ENCODE results near the gene KPRP.

DNA sequence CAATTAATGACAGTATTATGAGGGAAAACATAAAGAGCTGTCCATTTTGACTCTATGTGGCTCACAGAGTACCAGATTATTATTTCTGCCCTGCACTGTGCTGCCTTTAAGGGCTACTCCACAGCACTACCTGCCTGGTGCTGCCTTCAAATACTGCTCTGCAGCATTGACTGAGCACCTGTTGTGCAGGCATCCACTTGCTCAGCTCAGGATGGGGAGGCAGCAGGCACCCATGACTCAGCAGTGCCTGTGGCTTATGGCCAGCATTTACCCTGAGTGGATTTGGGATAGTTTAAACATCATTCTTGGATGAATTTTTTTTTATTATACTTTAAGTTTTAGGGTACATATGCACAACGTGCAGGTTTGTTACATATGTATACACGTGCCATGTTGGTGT, 953 bp upstream of the KPRP start:
- TF ChIP-seq CTCF (conservative IDR thresholded peaks at IDR 0.05 in 1 of 2, IDR thresholded peaks at IDR 0.05 in 1 of 2; ENCODE audit: extremely low read depth in 1 of 2, insufficient read depth in 1 of 2, low read depth in 1 of 2, low read length in 2 of 2) = no peak
- no peak for TF ChIP-seq EZH2 (IDR thresholded peaks at IDR 0.05; ENCODE audit: borderline replicate concordance, low read length)

Measured in mammary epithelial cell (primary cell).